GM12801 (cell line): Measurements from ENCODE around the gene WDFY2.

Experiments used
- TF ChIP-seq, protein P1 (sequence below): IDR thresholded peaks from one replicate; pipeline ENCODE4 v1.5.1; 2011; ENCODE audit warnings: control low read depth; ENCODE audit not compliant: insufficient read length; ENCODE audit errors: extremely low read depth

The WDFY2 gene

GRCh38 chr13:51621602-51622001 lies 37.3 kb downstream of the WDFY2 start:
- TF ChIP-seq, protein P1, sequence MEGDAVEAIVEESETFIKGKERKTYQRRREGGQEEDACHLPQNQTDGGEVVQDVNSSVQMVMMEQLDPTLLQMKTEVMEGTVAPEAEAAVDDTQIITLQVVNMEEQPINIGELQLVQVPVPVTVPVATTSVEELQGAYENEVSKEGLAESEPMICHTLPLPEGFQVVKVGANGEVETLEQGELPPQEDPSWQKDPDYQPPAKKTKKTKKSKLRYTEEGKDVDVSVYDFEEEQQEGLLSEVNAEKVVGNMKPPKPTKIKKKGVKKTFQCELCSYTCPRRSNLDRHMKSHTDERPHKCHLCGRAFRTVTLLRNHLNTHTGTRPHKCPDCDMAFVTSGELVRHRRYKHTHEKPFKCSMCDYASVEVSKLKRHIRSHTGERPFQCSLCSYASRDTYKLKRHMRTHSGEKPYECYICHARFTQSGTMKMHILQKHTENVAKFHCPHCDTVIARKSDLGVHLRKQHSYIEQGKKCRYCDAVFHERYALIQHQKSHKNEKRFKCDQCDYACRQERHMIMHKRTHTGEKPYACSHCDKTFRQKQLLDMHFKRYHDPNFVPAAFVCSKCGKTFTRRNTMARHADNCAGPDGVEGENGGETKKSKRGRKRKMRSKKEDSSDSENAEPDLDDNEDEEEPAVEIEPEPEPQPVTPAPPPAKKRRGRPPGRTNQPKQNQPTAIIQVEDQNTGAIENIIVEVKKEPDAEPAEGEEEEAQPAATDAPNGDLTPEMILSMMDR, result no peak

GRCh38 chr13:51623473-51623872 lies 39.2 kb downstream of the WDFY2 start:
- TF ChIP-seq, protein P1, result no peak

DNA sequence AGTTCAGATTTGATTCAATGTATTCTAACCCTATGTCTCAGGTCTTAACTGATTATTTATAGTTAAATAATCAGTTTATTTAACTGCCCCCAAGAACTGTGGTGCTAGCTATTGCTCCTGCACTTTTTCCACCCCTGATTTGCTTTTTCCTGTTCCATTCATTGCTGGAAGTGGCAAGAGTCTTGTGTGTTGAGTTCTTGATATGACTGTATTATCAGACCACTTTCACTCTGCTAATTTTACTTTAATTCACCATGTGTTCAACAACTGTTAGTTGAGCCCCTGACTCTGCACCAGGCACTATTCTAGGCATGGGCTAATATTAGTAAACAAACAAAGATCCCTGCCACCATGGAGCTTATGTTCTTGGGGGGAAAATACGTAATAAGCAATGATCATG lies 39.9 kb downstream of the WDFY2 start:
- TF ChIP-seq, protein P1, result no peak

DNA sequence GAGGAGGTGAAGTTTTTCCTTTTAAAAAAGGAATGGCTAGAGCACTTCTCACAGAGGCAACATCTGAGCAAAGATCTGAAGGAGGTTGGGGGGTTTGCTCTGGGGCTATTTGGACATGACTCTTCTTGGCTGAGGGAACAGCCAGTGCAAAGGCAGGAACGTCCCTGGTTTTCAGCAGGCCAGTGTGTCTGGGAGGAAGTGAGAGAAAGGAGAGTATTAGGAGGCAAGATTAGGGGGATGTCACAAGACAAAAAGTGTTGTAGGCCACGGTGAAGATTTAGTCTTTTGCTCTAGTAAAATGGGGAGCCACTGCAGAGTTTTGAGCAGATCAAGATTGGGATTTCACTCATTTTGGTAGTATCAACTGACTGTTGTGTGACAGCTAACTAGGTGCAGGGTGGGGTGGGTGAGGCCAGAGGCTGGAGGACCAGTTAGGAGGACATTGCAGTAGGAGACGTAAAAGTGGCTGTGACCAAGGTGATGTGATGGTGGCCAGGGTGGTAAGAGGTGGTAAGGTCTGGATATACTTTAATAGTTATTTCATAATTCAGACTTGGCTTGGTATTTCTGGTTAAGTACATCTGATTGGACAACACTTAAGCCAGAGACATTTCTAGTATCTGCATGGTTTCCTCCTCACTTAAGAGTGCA lies 40.6 kb downstream of the WDFY2 start:
- TF ChIP-seq, protein P1, result no peak

GRCh38 chr13:51625555-51626345 lies 41.5 kb downstream of the WDFY2 start:
- TF ChIP-seq, protein P1, result no peak

GRCh38 chr13:51626749-51627148 lies 42.5 kb downstream of the WDFY2 start:
- TF ChIP-seq, protein P1, result no peak

GRCh38 chr13:51628059-51628852 lies 44.0 kb downstream of the WDFY2 start:
- TF ChIP-seq, protein P1, result no peak
